ENCODE data around the gene ATP2A3. TPM values are rescaled to one million over a fixed set of nuclear protein-coding genes. Genes with fewer than 3 reads are reported as not detected.

ATP2A3 gene
- total and polyA plus RNA-seq, 2 donors (not counting 1 experiment from before 2014, with no cell fraction given), result 697 to 817 TPM

- no CpG with 5 or more reads among the region's 2 CpGs for WGBS (ENCODE audit: insufficient coverage)
- POLR2A ChIA-PET, result interaction anchor here (0.7 kb wide), 1 partner anchor 1055 kb away, joined by 4 read pairs; no protein-coding TSS in a partner anchor
- intact Hi-C loops (cut with micrococcal nuclease), result no loop called here
Measured at GRCh38 chr17:4010754-4011153, 46.5 kb upstream of the ATP2A3 start.

DNA sequence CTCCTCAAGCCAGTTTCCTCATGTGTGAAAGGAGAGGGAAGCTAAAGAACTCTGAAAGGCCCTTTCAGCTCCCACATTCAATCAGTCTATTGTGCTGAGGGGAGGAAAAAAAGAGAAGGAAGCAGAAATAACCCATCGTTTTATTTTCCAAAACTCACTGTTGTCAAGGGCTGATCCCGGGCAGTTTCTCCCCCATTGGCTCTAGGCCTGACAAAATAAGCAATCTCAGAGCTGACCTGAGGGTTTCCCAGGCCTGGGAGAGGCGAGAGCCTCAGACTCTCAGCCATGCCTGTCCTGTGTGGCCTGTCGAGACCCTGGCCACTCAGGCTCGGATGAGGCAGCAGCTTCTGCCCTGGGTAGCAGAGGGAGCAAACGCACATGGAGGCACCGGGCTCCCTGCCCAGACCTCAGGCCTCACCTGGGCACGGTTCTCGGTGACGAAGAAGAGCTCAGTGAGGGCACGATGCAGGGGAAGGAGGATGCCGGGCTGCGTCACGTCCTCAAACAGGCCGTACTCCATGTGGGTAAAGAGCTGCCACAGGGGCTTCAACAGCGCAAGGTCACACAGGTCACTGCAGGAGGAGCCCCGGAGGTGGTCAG, 45.0 kb upstream of the ATP2A3 start:
- Histone ChIP-seq H3K4me1 (ENCODE audit: control insufficient read depth in 2 of 2, insufficient read depth in 2 of 2, low read length in 2 of 2) (peaks cover 4 to 10% of the 10 kb centered on the region in 2 donors), H3K4me3 (ENCODE audit: control extremely low read depth in 1 of 5, extremely low read depth in 1 of 5, insufficient read depth in 1 of 5, low read depth in 2 of 5, low read length in 4 of 5) (no peak overlapping the region), H3K79me2 (ENCODE audit: control insufficient read depth, insufficient read depth, low read length) (peaks cover 3% of the 10 kb centered on the region), H3K4me2 (replicated peaks; ENCODE audit: low read depth, low read length, poor library complexity, severe bottlenecking) (no peak overlapping the region), H4K20me1 (ENCODE audit: control insufficient read depth, insufficient read depth, low read length, poor library complexity, severe bottlenecking) (peaks cover 9% of the 10 kb centered on the region), H3K36me3 (replicated peaks in 1 of 2; ENCODE audit: control extremely low read depth in 1 of 2, control insufficient read depth in 1 of 2, extremely low read depth in 1 of 2, insufficient read depth in 2 of 2, low read length in 1 of 2) (peaks cover 3 to 66% of the 10 kb centered on the region in 2 experiments), H3K9me3 (ENCODE audit: control extremely low read depth in 1 of 3, control insufficient read depth in 2 of 3, insufficient read depth in 1 of 3, low read length in 2 of 3) (no peaks in the 10 kb centered on the region), H2AFZ (ENCODE audit: insufficient read depth, low read depth, low read length, poor library complexity, severe bottlenecking) (no peak overlapping the region), H3K27me3 (replicated peaks in 1 of 4; ENCODE audit: control extremely low read depth in 1 of 4, control insufficient read depth in 3 of 4, insufficient read depth in 4 of 4, low read length in 3 of 4) (no peaks in the 10 kb centered on the region), H3K9ac (ENCODE audit: low read length) (no peak overlapping the region), H3K27ac (ENCODE audit: low read length in 2 of 2) (no peak overlapping the region)
- TF ChIP-seq, protein P1, sequence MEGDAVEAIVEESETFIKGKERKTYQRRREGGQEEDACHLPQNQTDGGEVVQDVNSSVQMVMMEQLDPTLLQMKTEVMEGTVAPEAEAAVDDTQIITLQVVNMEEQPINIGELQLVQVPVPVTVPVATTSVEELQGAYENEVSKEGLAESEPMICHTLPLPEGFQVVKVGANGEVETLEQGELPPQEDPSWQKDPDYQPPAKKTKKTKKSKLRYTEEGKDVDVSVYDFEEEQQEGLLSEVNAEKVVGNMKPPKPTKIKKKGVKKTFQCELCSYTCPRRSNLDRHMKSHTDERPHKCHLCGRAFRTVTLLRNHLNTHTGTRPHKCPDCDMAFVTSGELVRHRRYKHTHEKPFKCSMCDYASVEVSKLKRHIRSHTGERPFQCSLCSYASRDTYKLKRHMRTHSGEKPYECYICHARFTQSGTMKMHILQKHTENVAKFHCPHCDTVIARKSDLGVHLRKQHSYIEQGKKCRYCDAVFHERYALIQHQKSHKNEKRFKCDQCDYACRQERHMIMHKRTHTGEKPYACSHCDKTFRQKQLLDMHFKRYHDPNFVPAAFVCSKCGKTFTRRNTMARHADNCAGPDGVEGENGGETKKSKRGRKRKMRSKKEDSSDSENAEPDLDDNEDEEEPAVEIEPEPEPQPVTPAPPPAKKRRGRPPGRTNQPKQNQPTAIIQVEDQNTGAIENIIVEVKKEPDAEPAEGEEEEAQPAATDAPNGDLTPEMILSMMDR (IDR thresholded peaks at IDR 0.05), result no peak
- TF ChIP-seq EZH2 (IDR thresholded peaks at IDR 0.05; ENCODE audit: borderline replicate concordance, insufficient read depth, low read depth, low read length, poor library complexity, severe bottlenecking), result no peak
- Mint-ChIP-seq H3K27ac (no peak overlapping the region), H3K4me1 (peaks cover 8% of the 10 kb centered on the region), H3K9me3 (ENCODE audit: insufficient read depth) (no peaks in the 10 kb centered on the region), H3K4me3 (no peak overlapping the region), H3K27me3 (no peaks in the 10 kb centered on the region)
- no peak for ATAC-seq (ENCODE audit: low read depth)
- intact Hi-C loops (cut with micrococcal nuclease), result no loop called here
- CTCF ChIA-PET, result interaction anchor here (0.6 to 12.2 kb wide), 9 partner anchors 10 to 614 kb away, joined by 3 to 153 read pairs (median 7); partner anchors contain the start of genes ATP2A3 and NCBP3
- DNase-seq, result no peak
- 97% methylated on average over 12 of the region's 17 CpGs for WGBS (ENCODE audit: insufficient coverage)
- POLR2A ChIA-PET, result interaction anchor here (0.5 kb wide), 1 partner anchor 21 kb away, joined by 3 read pairs; no protein-coding TSS in a partner anchor

More at GRCh38 chr17:4010754-4011153, 46.5 kb upstream of the ATP2A3 start:
- Histone ChIP-seq H3K4me2 (replicated peaks; ENCODE audit: low read depth, low read length, poor library complexity, severe bottlenecking) (no peak overlapping the region), H3K4me1 (ENCODE audit: control insufficient read depth in 2 of 2, insufficient read depth in 2 of 2, low read length in 2 of 2) (no peaks in the 10 kb centered on the region), H3K79me2 (ENCODE audit: control insufficient read depth, insufficient read depth, low read length) (no peaks in the 10 kb centered on the region), H2AFZ (ENCODE audit: insufficient read depth, low read depth, low read length, poor library complexity, severe bottlenecking) (no peak overlapping the region), H3K4me3 (ENCODE audit: control extremely low read depth in 1 of 5, extremely low read depth in 1 of 5, insufficient read depth in 1 of 5, low read depth in 2 of 5, low read length in 4 of 5) (no peak overlapping the region), H4K20me1 (ENCODE audit: control insufficient read depth, insufficient read depth, low read length, poor library complexity, severe bottlenecking) (no peaks in the 10 kb centered on the region), H3K27me3 (replicated peaks in 1 of 4; ENCODE audit: control extremely low read depth in 1 of 4, control insufficient read depth in 3 of 4, insufficient read depth in 4 of 4, low read length in 3 of 4) (no peaks in the 10 kb centered on the region), H3K9ac (ENCODE audit: low read length) (no peak overlapping the region), H3K9me3 (ENCODE audit: control extremely low read depth in 1 of 3, control insufficient read depth in 2 of 3, insufficient read depth in 1 of 3, low read length in 2 of 3) (no peaks in the 10 kb centered on the region), H3K36me3 (replicated peaks in 1 of 2; ENCODE audit: control extremely low read depth in 1 of 2, control insufficient read depth in 1 of 2, extremely low read depth in 1 of 2, insufficient read depth in 2 of 2, low read length in 1 of 2) (peaks cover 3 to 76% of the 10 kb centered on the region in 2 experiments), H3K27ac (ENCODE audit: low read length in 2 of 2) (no peak overlapping the region)
- Mint-ChIP-seq H3K4me1 (no peaks in the 10 kb centered on the region), H3K9me3 (ENCODE audit: insufficient read depth) (no peaks in the 10 kb centered on the region), H3K27ac (no peak overlapping the region), H3K27me3 (no peaks in the 10 kb centered on the region), H3K4me3 (no peak overlapping the region)
- CTCF ChIA-PET, result interaction anchor here (0.7 to 1.4 kb wide), 5 partner anchors 58 to 165 kb away, joined by 3 to 4 read pairs (median 3); partner anchors contain the start of gene NCBP3
- ATAC-seq (ENCODE audit: low read depth) (no peak), DNase-seq (no peak)
- TF ChIP-seq, protein P1 (IDR thresholded peaks at IDR 0.05), result no peak
- TF ChIP-seq EZH2 (IDR thresholded peaks at IDR 0.05; ENCODE audit: borderline replicate concordance, insufficient read depth, low read depth, low read length, poor library complexity, severe bottlenecking), result no peak
